A549 (cell line): ENCODE data around the gene MARF1. TPM values are rescaled to one million over a fixed set of nuclear protein-coding genes. Genes with fewer than 3 reads are reported as not detected.

Experiments used
- ATAC-seq, 2 experiments: fragments of 200-7000 bp in 1 of 2; fragments of >200 bp in 1 of 2; cut with Nextera tagmentation in 1 of 2; cut with Tn5 transposase in 1 of 2; 3 replicates each; pipeline versions ENCODE4 v1.8.0 to v1.9.1; 2018 to 2020; ENCODE audit warnings: mild to moderate bottlenecking in 1 of 2, moderate library complexity in 1 of 2
- CTCF ChIA-PET: fragments of 300-600 bp; sonication (Branson Sonifier 250); formaldehyde crosslinking; extraction: SDS; loops from one replicate; lab custom pipeline; 2021; ENCODE audit warnings: antibody characterized with exemption, inconsistent platforms; lab: Yijun Ruan, JAX
- POLR2A ChIA-PET: fragments of 350-600 bp; formaldehyde crosslinking; extraction: SDS; loops from one replicate; lab custom pipeline; 2021; ENCODE audit warnings: antibody characterized with exemption, inconsistent platforms; lab: Yijun Ruan, JAX
- DNase-seq, 2 experiments: peaks; one replicate each; pipeline versions ENCODE4 v3.0.0 to v3.0.0-alpha.2; 2011 to 2016; ENCODE audit warnings: low read depth in 1 of 2, low spot score in 1 of 2
- FAIRE-seq: peaks from 2 replicates; lab custom pipeline; 2011; peaks lifted over from hg19 to GRCh38; lab: Jason Lieb, UNC
- H3K27ac ChIP-seq, 2 experiments: fragments of >200 bp; sonication (Bioruptor Twin); formaldehyde crosslinking; 3 replicates each; pipeline ENCODE4 v1.5.1; 2016 to 2017
- H3K4me1 ChIP-seq: fragments of >200 bp; sonication (Bioruptor Twin); formaldehyde crosslinking; 3 replicates; pipeline ENCODE4 v1.6.1; 2016
- H3K4me2 ChIP-seq: fragments of >200 bp; sonication (Bioruptor Twin); formaldehyde crosslinking; 3 replicates; pipeline ENCODE4 v1.6.1; 2016
- H3K4me3 ChIP-seq: fragments of >200 bp; sonication (Bioruptor Twin); formaldehyde crosslinking; 3 replicates; pipeline ENCODE4 v1.5.1; 2016
- H3K9me3 ChIP-seq: fragments of >200 bp; sonication (Bioruptor Twin); formaldehyde crosslinking; 3 replicates; pipeline ENCODE4 v1.6.1; 2016
- BHLHE40 ChIP-seq: IDR thresholded peaks from 2 replicates; pipeline ENCODE4 v1.6.1; 2012; ENCODE audit warnings: low read depth, low read length, inconsistent platforms
- CBX2 ChIP-seq: fragments of 200-600 bp; sonication (generic); IDR thresholded peaks from 2 replicates; pipeline ENCODE4 v1.6.1; 2016; ENCODE audit warnings: low read depth, mild to moderate bottlenecking, borderline replicate concordance
- CBX8 ChIP-seq: fragments of 200-600 bp; sonication (generic); IDR thresholded peaks from 2 replicates; pipeline ENCODE4 v1.6.1; 2016
- CEBPB ChIP-seq, 2 experiments: fragments of >200 bp in 1 of 2; sonication (Bioruptor Twin) in 1 of 2; formaldehyde crosslinking in 1 of 2; IDR thresholded peaks; 2 replicates each; pipeline ENCODE4 v1.6.1; 2012 to 2016
- CHD2 ChIP-seq: fragments of 150-350 bp; IDR thresholded peaks from 2 replicates; pipeline ENCODE4 v1.6.1; 2014; ENCODE audit warnings: low read length; ENCODE audit not compliant: partially characterized antibody
- CHD4 ChIP-seq: fragments of 200-600 bp; sonication (generic); IDR thresholded peaks from 2 replicates; pipeline ENCODE4 v1.6.1; 2016; ENCODE audit warnings: antibody characterized with exemption, mild to moderate bottlenecking, borderline replicate concordance
- ESRRA ChIP-seq: fragments of 150-350 bp; IDR thresholded peaks from 2 replicates; pipeline ENCODE4 v1.6.1; 2014; ENCODE audit warnings: mild to moderate bottlenecking, low read length, borderline replicate concordance
- FOSL2 ChIP-seq, 2 experiments: fragments of 450-650 bp in 1 of 2; fragments of >200 bp in 1 of 2; sonication (Bioruptor Twin) in 1 of 2; formaldehyde crosslinking; IDR thresholded peaks; 2 replicates each; pipeline versions ENCODE4 v1.5.0 to v1.6.1; 2016 to 2020; ENCODE audit warnings: mild to moderate bottlenecking in 1 of 2, moderate library complexity in 1 of 2
- FOXS1 ChIP-seq: fragments of 250-450 bp; sonication (Bioruptor Pico); IDR thresholded peaks from 2 replicates; pipeline ENCODE4 v1.5.0; 2020; ENCODE audit warnings: mild to moderate bottlenecking, moderate library complexity
- HMGXB4 ChIP-seq: fragments of 250-450 bp; sonication (Bioruptor Pico); IDR thresholded peaks from 2 replicates; pipeline ENCODE4 v1.5.0; 2021; ENCODE audit warnings: mild to moderate bottlenecking, moderate library complexity, borderline replicate concordance
- HOXB13 ChIP-seq: fragments of 250-450 bp; sonication (Bioruptor Pico); IDR thresholded peaks from 2 replicates; pipeline ENCODE4 v1.5.0; 2020; ENCODE audit warnings: low read depth, mild to moderate bottlenecking, moderate library complexity
- HOXB5 ChIP-seq: fragments of 250-450 bp; sonication (Bioruptor Pico); IDR thresholded peaks from 2 replicates; pipeline ENCODE4 v1.5.0; 2020; ENCODE audit warnings: mild to moderate bottlenecking, moderate library complexity
- JUNB ChIP-seq: fragments of >200 bp; sonication (Bioruptor Twin); formaldehyde crosslinking; IDR thresholded peaks from 2 replicates; pipeline ENCODE4 v1.6.1; 2016
- KDM1A ChIP-seq: fragments of 200-600 bp; sonication (generic); IDR thresholded peaks from 2 replicates; pipeline ENCODE4 v1.6.1; 2016; ENCODE audit warnings: low read depth, mild to moderate bottlenecking
- KDM5A ChIP-seq: fragments of 200-600 bp; sonication (generic); IDR thresholded peaks from 2 replicates; pipeline ENCODE4 v1.6.1; 2016; ENCODE audit warnings: antibody characterized with exemption, mild to moderate bottlenecking
- MAX ChIP-seq: IDR thresholded peaks from 2 replicates; pipeline ENCODE4 v1.6.1; 2012
- MAZ ChIP-seq: fragments of 150-350 bp; IDR thresholded peaks from 2 replicates; pipeline ENCODE4 v1.6.1; 2014; ENCODE audit warnings: antibody characterized with exemption, low read depth, low read length, borderline replicate concordance
- NPAS2 ChIP-seq: fragments of 250-450 bp; sonication (Bioruptor Pico); IDR thresholded peaks from 2 replicates; pipeline ENCODE4 v1.8.0; 2022; ENCODE audit warnings: mild to moderate bottlenecking, moderate library complexity, borderline replicate concordance
- PBX3 ChIP-seq: IDR thresholded peaks from 2 replicates; pipeline ENCODE4 v1.6.1; 2012
- POLR2A ChIP-seq: IDR thresholded peaks from 2 replicates; pipeline ENCODE4 v1.6.1; 2012; ENCODE audit warnings: mild to moderate bottlenecking, low read length
- RARB ChIP-seq: fragments of 250-450 bp; sonication (Bioruptor Pico); IDR thresholded peaks from 2 replicates; pipeline ENCODE4 v1.8.0; 2021; ENCODE audit warnings: mild to moderate bottlenecking, moderate library complexity
- RCOR1 ChIP-seq: fragments of 150-350 bp; IDR thresholded peaks from 2 replicates; pipeline ENCODE4 v1.6.1; 2014; ENCODE audit warnings: antibody characterized with exemption, low read length, low read depth
- RNF2 ChIP-seq: fragments of 200-600 bp; sonication (generic); IDR thresholded peaks from 2 replicates; pipeline ENCODE4 v1.6.1; 2016; ENCODE audit warnings: low read depth, mild to moderate bottlenecking, antibody characterized with exemption, moderate library complexity, borderline replicate concordance
- SREBF2 ChIP-seq: fragments of 450-650 bp; IDR thresholded peaks from 2 replicates; pipeline ENCODE4 v1.6.1; 2014; ENCODE audit warnings: mild to moderate bottlenecking, moderate library complexity
- TFCP2L1 ChIP-seq: fragments of 250-450 bp; sonication (Bioruptor Pico); IDR thresholded peaks from 2 replicates; pipeline ENCODE4 v1.5.0; 2021; ENCODE audit warnings: mild to moderate bottlenecking
- WGBS: methylation state at CpG from one replicate; pipeline ENCODE4 v1.1.6; 2017; ENCODE audit errors: missing lambda C conversion rate; 5-methylcytosine and 5-hydroxymethylcytosine counted together
- polyA plus RNA-seq, 4 experiments: library from polyadenylated mRNA; depleted of rRNA in 3 of 4; stranded (reverse); fragments of >200 nt; fragmentation: RNase III in 1 of 4; extraction: RNeasy Plus Mini Kit Qiagen cat#74134 plus additional on column Dnase treatment in 1 of 4; gene quantifications; 2 replicates in 3 of 4; 3 replicates in 1 of 4; pipeline ENCODE4 v1.2.3, GENCODE V29; 2011 to 2017

MARF1 gene
- polyA plus RNA-seq, 2 of the 4 experiments (the other 2 are of a cell fraction): 11.6 to 28.2 TPM

GRCh38 chr16:15585956-15586355 lies 57.0 kb downstream of the MARF1 start:
- no peak overlapping the region for H3K4me2 ChIP-seq
- FAIRE-seq (no peak), ATAC-seq (no peak), DNase-seq (no peak)
- H3K4me1 ChIP-seq: peaks cover 13% of the 10 kb centered on the region
- H3K4me3 ChIP-seq: no peak overlapping the region
- no peak overlapping the region for H3K27ac ChIP-seq
- CTCF ChIA-PET: no interaction called here
- TF ChIP-seq FOXS1 (CRISPR knock-in tag) (no peak), HMGXB4 (CRISPR knock-in tag) (no peak), HOXB5 (CRISPR knock-in tag) (no peak), ESRRA (no peak), JUNB (no peak), PBX3 (no peak), MAZ (no peak), CBX8 (no peak), FOSL2 (IDR thresholded peaks at IDR 0.05) (no peak), FOSL2 (CRISPR knock-in tag; IDR thresholded peaks at IDR 0.05) (no peak), CHD2 (no peak), BHLHE40 (no peak)
- 74% methylated on average over 1 of the region's 1 CpG for WGBS
- POLR2A ChIA-PET: no interaction called here
- H3K9me3 ChIP-seq: peaks cover 16% of the 10 kb centered on the region

- WGBS: 87% methylated on average over 4 of the region's 4 CpGs
- no peak overlapping the region for H3K4me3 ChIP-seq
- CTCF ChIA-PET: no interaction called here
- 0 out of 6 replicates have a peak overlapping the region, but pooled peaks of 1 of the 2 experiments have one; percentile 11 for H3K27ac ChIP-seq
- no peak for DNase-seq
- no peak for FAIRE-seq
- ATAC-seq: no peak
- POLR2A ChIA-PET: interaction anchor here (0.7 kb wide), 1 partner anchor 149 kb away, joined by 4 read pairs; no protein-coding TSS in a partner anchor
- no peaks in the 10 kb centered on the region for H3K4me1 ChIP-seq
- no peak overlapping the region for H3K4me2 ChIP-seq
- TF ChIP-seq CHD4 (no peak), SREBF2 (no peak), CBX8 (no peak), TFCP2L1 (CRISPR knock-in tag) (no peak), RARB (CRISPR knock-in tag) (no peak), KDM1A (no peak), RNF2 (no peak), NPAS2 (no peak), CBX2 (no peak), CEBPB (IDR thresholded peaks at IDR 0.05) (no peak), HOXB13 (no peak), PBX3 (no peak), POLR2A (no peak), MAX (no peak), RCOR1 (no peak), KDM5A (no peak), HOXB5 (CRISPR knock-in tag) (no peak)
- peaks cover 16% of the 10 kb centered on the region for H3K9me3 ChIP-seq
Measured at GRCh38 chr16:15583526-15583925, 59.4 kb downstream of the MARF1 start.
